Astrocyte of the spinal cord (primary cell): ENCODE measurements around the gene RNF13.
A peak's percentile ranks its signal among the peaks of the same experiment; 100 is the strongest.
"Not testable (repeated sequence)": the region's sequence is repeated elsewhere in the genome, so short reads cannot be mapped to it uniquely, and the experiment has no call there.

Experiments
- DNase-seq: peaks from one replicate; pipeline ENCODE4 v3.0.0; 2011; ENCODE audit warnings: low read depth, low spot score
- H3K4me3 ChIP-seq: 2 replicates; pipeline ENCODE4 v1.5.1; 2011; ENCODE audit warnings: low read depth, mild to moderate bottlenecking, low read length, moderate library complexity
- CTCF ChIP-seq: IDR thresholded peaks from 2 replicates; pipeline ENCODE4 v1.5.1; 2012; ENCODE audit warnings: low read depth, mild to moderate bottlenecking, low read length, inconsistent platforms
- in situ Hi-C: cut with HindIII; loops from 2 replicates; pipeline ENCODE4 v1.10.0; 2017; ENCODE audit warnings: low sequenced_read_pairs

RNF13 gene

DNA sequence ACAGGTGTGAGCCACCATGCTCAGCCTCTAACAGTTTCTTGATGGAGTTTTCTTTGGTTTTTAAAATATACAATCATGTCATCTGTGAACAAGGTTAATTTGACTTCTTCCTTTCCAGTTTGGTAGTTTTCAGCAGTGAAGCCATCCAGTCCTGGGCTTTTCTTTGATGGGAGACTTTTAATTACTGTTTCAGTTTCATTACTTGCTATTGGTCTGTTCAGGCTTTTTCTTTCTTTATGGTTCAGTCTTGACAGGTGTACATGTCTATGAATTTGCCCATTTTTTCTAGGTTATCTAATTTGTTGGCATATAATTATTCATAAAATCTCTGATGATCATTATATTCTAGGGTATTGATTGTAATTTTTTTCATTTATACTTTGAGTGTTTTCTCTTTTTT is 120.8 kb downstream of the RNF13 start:
- in situ Hi-C loops, result no loop called here
- H3K4me3 ChIP-seq, result no peak overlapping the region
- TF ChIP-seq CTCF, result no peak
- no peak for DNase-seq

- in situ Hi-C loops, result no loop called here
- no peak for TF ChIP-seq CTCF
- no peak overlapping the region for H3K4me3 ChIP-seq
- DNase-seq, result peak; percentile 48
Observed at GRCh38 chr3:149934524-149934923, 121.5 kb downstream of the RNF13 start.

GRCh38 chr3:149936812-149937230 is 123.8 kb downstream of the RNF13 start:
- peak; percentile 83 for TF ChIP-seq CTCF
- in situ Hi-C loops, result no loop called here
- H3K4me3 ChIP-seq, result no peak overlapping the region

DNA sequence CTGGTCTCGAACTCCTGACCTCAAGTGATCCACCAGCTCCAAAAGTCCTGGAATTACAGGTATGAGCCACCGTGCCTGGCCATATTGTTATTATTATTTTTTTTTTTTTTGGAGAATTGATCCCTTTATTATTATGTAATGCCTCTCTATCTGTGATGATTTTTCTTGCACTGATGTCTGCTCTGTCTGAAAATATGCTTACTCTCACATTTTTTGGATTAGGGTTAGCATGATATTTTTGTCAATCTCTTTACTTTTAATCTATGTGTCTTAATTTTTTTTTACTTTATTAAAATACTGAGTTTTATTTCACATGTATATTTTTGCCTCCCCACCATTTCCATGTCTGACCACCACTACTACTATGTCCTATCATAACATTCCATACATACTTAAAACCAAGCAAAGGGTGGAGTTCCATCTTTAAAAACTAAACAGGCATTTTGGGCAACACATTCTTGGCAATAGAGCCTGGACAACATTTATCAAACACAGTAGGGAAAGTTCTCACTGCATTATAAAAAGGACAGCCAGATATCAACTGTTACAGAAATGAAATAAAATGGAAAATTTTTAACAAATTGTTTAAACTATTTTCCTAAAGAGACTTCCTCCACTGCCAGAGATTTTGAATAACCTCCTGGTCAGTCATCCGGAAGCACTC is 125.5 kb downstream of the RNF13 start:
- H3K4me3 ChIP-seq, in situ Hi-C loops: not testable (repeated sequence)
- DNase-seq, result peak; percentile 10

More at GRCh38 chr3:149936812-149937230, 123.8 kb downstream of the RNF13 start:
- peak; percentile 66 for DNase-seq

GRCh38 chr3:149941186-149941585 is 128.2 kb downstream of the RNF13 start:
- TF ChIP-seq CTCF, result no peak
- no peak for DNase-seq
- H3K4me3 ChIP-seq, result no peak overlapping the region
- in situ Hi-C loops, result no loop called here

DNA sequence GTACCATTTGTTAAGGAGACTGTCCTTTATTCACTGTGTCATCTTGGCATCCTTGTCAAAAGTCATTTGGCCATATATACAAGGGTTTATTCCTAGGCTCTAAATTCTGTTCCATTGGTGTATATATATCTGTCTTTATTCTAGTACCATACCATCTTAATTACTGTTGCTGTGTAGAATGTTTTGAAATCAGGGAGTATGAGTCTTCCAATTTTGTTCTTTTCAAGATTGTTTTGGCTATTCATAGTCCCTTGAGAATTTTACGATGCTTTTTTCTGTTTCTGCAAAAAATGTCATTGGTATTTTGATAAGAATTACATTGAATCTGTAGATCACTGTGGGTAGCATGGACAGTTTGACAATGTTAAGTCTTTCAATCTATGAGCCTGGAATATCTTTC is 128.9 kb downstream of the RNF13 start:
- in situ Hi-C loops, result no loop called here
- DNase-seq, result no peak
- TF ChIP-seq CTCF, result no peak

GRCh38 chr3:149942409-149942808 is 129.4 kb downstream of the RNF13 start:
- H3K4me3 ChIP-seq, result no peak overlapping the region
- no peak for TF ChIP-seq CTCF
- in situ Hi-C loops, result no loop called here
- DNase-seq, result no peak

More for the DNA sequence above, 128.9 kb downstream of the RNF13 start:
- H3K4me3 ChIP-seq, result no peak overlapping the region

- DNase-seq, in situ Hi-C loops, H3K4me3 ChIP-seq: not testable (repeated sequence)
Observed at GRCh38 chr3:149943966-149944365, 131.0 kb downstream of the RNF13 start.
